ENCODE measurements around the gene EPHA8.

EPHA8 gene

GRCh38 chr1:22645931-22646330 is 82.6 kb downstream of the EPHA8 start:
- DNase-seq, result no peak
- ATAC-seq, result no peak

DNA sequence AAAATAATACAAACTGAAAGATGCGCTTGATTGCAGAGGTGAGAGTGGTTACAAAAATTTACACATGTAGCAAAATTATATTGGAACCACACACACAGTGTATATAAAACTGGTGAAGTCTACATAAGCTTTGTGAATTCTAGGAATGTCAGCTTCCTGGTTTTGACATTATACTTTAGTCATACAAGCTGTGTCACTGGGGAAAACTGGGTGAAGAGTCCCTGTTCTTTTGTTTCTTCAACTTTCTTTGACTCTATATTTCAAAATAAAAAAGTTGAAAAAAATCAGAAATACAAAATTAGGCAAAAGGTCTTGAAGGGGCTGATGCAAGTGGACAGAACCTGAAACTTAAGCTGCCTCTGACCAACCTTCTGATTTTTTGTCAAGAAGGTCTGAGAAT is 83.1 kb downstream of the EPHA8 start:
- no peak for ATAC-seq
- no peak for DNase-seq

GRCh38 chr1:22650089-22650693 is 86.9 kb downstream of the EPHA8 start:
- no peak for DNase-seq
- no peak for ATAC-seq

DNA sequence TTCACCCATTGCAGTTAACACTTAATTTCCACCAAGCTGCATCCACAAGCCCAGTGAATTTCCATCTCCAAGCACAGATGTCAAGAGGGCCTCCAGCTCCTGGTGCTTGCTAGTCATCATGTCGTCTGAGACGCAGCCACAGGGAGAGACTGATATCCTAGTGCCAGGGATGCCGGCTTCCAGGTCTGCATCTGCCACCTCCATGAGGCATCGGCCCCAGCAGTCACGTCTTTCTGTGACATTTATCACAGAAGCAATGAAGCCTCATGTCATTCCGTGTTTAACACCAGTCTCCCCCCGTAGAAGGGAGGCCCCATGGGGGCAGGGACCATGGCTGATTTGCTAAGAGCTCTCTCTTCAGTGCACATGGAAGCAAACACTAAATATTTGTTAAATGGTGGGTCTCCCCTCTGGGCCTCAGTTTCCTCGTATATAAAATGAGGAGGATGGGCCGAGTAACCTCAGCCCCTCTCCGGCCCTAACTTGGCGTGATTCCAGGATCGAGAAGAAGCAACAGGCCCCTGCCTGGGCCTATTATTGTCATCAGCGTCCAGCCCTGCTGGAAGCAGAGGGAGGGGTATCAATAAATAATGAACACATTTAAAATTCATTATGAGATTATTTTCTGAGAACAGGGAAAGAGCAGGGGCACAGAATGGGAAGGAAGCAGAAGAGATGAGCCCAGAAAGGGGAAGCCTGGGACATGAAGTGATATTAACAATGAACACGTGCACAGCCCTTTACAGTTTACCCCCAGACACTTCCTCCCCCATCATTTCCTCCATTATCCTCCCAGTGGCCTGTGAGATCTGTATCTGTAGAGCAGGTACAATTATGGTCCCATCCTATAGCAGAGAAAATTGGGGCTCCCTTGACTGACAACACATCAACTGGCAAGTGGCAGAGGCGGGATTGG is 88.9 kb downstream of the EPHA8 start:
- DNase-seq, result no peak
- no peak for ATAC-seq

GRCh38 chr1:22652881-22653316 is 89.6 kb downstream of the EPHA8 start, which contains the start of gene C1QB:
TSS of gene C1QB (plus strand) at chr1:22653236. CDS start at chr1:22659463, 6,227 bp downstream.
- ATAC-seq (no peak), DNase-seq (no peak)

Data from stimulated activated naive CD8-positive, alpha-beta T cell treated with anti-CD3 and anti-CD28 coated beads, Interleukin-15, Interleukin-2, amounts not matched to agents 100 U/mL and 50 U/mL, for 24 hours (primary cell).